K562 (cell line): ENCODE measurements around the gene HBEGF. TPM values are rescaled to one million over a fixed set of nuclear protein-coding genes. Genes with fewer than 3 reads are reported as not detected.

Experiments used
- ATF7 ChIP-seq: fragments of 450-650 bp; IDR thresholded peaks from 2 replicates; pipeline ENCODE4 v1.7.1; 2014; ENCODE audit warnings: mild to moderate bottlenecking, moderate library complexity
- CCAR2 ChIP-seq: fragments of 200-400 bp; formaldehyde crosslinking; IDR thresholded peaks from 2 replicates; pipeline ENCODE4 v1.6.1; 2017; ENCODE audit warnings: mild to moderate bottlenecking, low read depth, low read length
- ETV6 ChIP-seq, 3 experiments: fragments of 150-350 bp in 1 of 3; sonication (generic) in 1 of 3; formaldehyde crosslinking in 1 of 3; IDR thresholded peaks; 2 replicates each; pipeline versions ENCODE4 v1.6.1 to v1.8.0; 2014 to 2022; ENCODE audit warnings: borderline replicate concordance in 2 of 3, low read depth in 2 of 3, antibody characterized with exemption in 1 of 3, low read length in 1 of 3, mild to moderate bottlenecking in 1 of 3, missing genetic modification reagents in 1 of 3
- FOXP1 ChIP-seq: sonication (generic); formaldehyde crosslinking; IDR thresholded peaks from 2 replicates; pipeline ENCODE4 v1.8.0; 2022; ENCODE audit warnings: mild to moderate bottlenecking, missing genetic modification reagents
- HCFC1 ChIP-seq: IDR thresholded peaks from 2 replicates; pipeline ENCODE4 v1.6.1; 2012; ENCODE audit warnings: low read depth, low read length, improper control_type of control experiment
- MECOM ChIP-seq: fragments of 250-450 bp; sonication (Bioruptor Pico); IDR thresholded peaks from 2 replicates; pipeline ENCODE4 v1.8.0; 2022; ENCODE audit warnings: inconsistent platforms
- MEF2D ChIP-seq: conservative IDR thresholded peaks from 2 replicates; pipeline ENCODE4 v1.6.1; 2016; ENCODE audit warnings: low read depth, missing genetic modification characterization, missing compliant biosample characterization
- MYNN ChIP-seq, 2 experiments: sonication (generic); formaldehyde crosslinking in 1 of 2; IDR thresholded peaks; 2 replicates each; pipeline versions ENCODE4 v1.5.0 to v1.6.1; 2016 to 2020; ENCODE audit warnings: antibody characterized with exemption in 1 of 2, missing genetic modification reagents in 1 of 2
- NONO ChIP-seq, 2 experiments: fragments of 200-400 bp in 1 of 2; fragments of 450-650 bp in 1 of 2; formaldehyde crosslinking in 1 of 2; IDR thresholded peaks; 2 replicates each; pipeline ENCODE4 v1.6.1; 2017; ENCODE audit warnings: low read depth in 2 of 2, mild to moderate bottlenecking in 2 of 2, moderate library complexity in 2 of 2, low read length in 1 of 2
- RBM14 ChIP-seq: fragments of 200-400 bp; formaldehyde crosslinking; IDR thresholded peaks from 2 replicates; pipeline ENCODE4 v1.6.1; 2018; ENCODE audit warnings: low read depth, mild to moderate bottlenecking, low read length, moderate library complexity, borderline replicate concordance; ENCODE audit not compliant: insufficient read depth
- SMAD1 ChIP-seq: fragments of 150-350 bp; IDR thresholded peaks from 2 replicates; pipeline ENCODE4 v1.6.1; 2014; ENCODE audit warnings: low read length, low read depth; ENCODE audit not compliant: partially characterized antibody
- polyA plus RNA-seq, 8 experiments: library from polyadenylated mRNA; depleted of rRNA in 4 of 8; stranded (reverse) in 5 of 8; unstranded in 3 of 8; fragments of >200 nt; fragmentation: Nextera tagmentation in 2 of 8; fragmentation: Illumina TruSeq in 1 of 8; extraction: Ambion mirVana in 2 of 8; extraction: Trizol in 1 of 8; gene quantifications; 2 replicates each; pipeline versions ENCODE4 v1.2.1 to v1.2.3, GENCODE V29; 2011 to 2014; ENCODE audit warnings: inconsistent platforms in 1 of 8, missing spikeins in 1 of 8
- total RNA-seq, 7 experiments: library from RNA; depleted of rRNA in 6 of 7; stranded (reverse); fragments of >200 nt in 6 of 7; fragmentation: Illumina TruSeq in 2 of 7; extraction: Trizol in 2 of 7; gene quantifications; 2 replicates each; pipeline versions ENCODE4 v1.2.1 to v1.2.3, GENCODE V29; 2011 to 2021; ENCODE audit warnings: low replicate concordance in 1 of 7
- TF ChIP-seq, protein P1 (sequence below), 2 experiments: fragments of 450-650 bp; IDR thresholded peaks; 2 replicates each; pipeline ENCODE4 v1.6.1; 2016
- TF ChIP-seq, protein P2 (sequence below): sonication (generic); formaldehyde crosslinking; IDR thresholded peaks from 2 replicates; pipeline ENCODE4 v1.8.1; 2023; ENCODE audit warnings: mild to moderate bottlenecking, missing genetic modification reagents, moderate library complexity
- TF ChIP-seq, protein P3 (sequence below), 2 experiments: fragments of 450-650 bp; formaldehyde crosslinking in 1 of 2; IDR thresholded peaks; 2 replicates each; pipeline versions ENCODE4 v1.4.0 to v1.6.1; 2014 to 2020; ENCODE audit warnings: mild to moderate bottlenecking in 2 of 2, borderline replicate concordance in 1 of 2, low read depth in 1 of 2

The HBEGF gene
- total and polyA plus RNA-seq, 9 of the 15 experiments (the other 6 are each of a cell fraction or from before 2014, with no cell fraction given) = 0.11 to 1.1 (median 0.60) TPM

DNA sequence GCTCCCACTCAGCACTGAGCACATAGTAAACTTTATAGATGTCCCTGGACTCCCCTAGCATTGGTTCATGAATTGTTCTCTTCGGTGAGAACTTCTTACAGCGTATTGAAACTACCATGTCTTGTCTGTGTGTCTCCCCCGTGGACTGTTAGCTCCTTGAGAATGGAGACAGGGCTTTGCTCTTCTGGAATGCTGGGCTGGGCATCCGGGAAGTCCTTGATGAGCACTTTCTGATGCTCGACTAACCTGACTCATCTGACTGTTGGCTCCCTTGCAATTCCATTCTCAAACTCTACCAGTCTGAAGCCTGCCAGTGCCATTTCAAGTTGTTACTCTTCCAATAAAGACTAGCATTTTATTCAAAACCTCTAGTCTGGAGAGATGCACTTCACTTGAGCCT lies 28.5 kb downstream of the HBEGF start (continued):
- no peak for TF ChIP-seq ETV6 (IDR thresholded peaks at IDR 0.05; ENCODE audit: borderline replicate concordance in 1 of 2, low read depth in 2 of 2, low read length in 1 of 2)
- no peak for TF ChIP-seq ETV6 (CRISPR knock-in tag; IDR thresholded peaks at IDR 0.05; ENCODE audit: borderline replicate concordance)
- TF ChIP-seq, protein P1, sequence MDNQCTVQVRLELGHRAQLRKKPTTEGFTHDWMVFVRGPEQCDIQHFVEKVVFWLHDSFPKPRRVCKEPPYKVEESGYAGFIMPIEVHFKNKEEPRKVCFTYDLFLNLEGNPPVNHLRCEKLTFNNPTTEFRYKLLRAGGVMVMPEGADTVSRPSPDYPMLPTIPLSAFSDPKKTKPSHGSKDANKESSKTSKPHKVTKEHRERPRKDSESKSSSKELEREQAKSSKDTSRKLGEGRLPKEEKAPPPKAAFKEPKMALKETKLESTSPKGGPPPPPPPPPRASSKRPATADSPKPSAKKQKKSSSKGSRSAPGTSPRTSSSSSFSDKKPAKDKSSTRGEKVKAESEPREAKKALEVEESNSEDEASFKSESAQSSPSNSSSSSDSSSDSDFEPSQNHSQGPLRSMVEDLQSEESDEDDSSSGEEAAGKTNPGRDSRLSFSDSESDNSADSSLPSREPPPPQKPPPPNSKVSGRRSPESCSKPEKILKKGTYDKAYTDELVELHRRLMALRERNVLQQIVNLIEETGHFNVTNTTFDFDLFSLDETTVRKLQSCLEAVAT (IDR thresholded peaks at IDR 0.05) = no peak
- TF ChIP-seq NONO (IDR thresholded peaks at IDR 0.05; ENCODE audit: low read depth in 2 of 2, low read length in 1 of 2) = no peak
- TF ChIP-seq RBM14 = no peak
- no peak for TF ChIP-seq MYNN (IDR thresholded peaks at IDR 0.05)
- no peak for TF ChIP-seq MYNN (CRISPR knock-in tag; IDR thresholded peaks at IDR 0.05)
- TF ChIP-seq, protein P2, sequence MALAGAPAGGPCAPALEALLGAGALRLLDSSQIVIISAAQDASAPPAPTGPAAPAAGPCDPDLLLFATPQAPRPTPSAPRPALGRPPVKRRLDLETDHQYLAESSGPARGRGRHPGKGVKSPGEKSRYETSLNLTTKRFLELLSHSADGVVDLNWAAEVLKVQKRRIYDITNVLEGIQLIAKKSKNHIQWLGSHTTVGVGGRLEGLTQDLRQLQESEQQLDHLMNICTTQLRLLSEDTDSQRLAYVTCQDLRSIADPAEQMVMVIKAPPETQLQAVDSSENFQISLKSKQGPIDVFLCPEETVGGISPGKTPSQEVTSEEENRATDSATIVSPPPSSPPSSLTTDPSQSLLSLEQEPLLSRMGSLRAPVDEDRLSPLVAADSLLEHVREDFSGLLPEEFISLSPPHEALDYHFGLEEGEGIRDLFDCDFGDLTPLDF (CRISPR knock-in tag) = no peak
- TF ChIP-seq, protein P3, sequence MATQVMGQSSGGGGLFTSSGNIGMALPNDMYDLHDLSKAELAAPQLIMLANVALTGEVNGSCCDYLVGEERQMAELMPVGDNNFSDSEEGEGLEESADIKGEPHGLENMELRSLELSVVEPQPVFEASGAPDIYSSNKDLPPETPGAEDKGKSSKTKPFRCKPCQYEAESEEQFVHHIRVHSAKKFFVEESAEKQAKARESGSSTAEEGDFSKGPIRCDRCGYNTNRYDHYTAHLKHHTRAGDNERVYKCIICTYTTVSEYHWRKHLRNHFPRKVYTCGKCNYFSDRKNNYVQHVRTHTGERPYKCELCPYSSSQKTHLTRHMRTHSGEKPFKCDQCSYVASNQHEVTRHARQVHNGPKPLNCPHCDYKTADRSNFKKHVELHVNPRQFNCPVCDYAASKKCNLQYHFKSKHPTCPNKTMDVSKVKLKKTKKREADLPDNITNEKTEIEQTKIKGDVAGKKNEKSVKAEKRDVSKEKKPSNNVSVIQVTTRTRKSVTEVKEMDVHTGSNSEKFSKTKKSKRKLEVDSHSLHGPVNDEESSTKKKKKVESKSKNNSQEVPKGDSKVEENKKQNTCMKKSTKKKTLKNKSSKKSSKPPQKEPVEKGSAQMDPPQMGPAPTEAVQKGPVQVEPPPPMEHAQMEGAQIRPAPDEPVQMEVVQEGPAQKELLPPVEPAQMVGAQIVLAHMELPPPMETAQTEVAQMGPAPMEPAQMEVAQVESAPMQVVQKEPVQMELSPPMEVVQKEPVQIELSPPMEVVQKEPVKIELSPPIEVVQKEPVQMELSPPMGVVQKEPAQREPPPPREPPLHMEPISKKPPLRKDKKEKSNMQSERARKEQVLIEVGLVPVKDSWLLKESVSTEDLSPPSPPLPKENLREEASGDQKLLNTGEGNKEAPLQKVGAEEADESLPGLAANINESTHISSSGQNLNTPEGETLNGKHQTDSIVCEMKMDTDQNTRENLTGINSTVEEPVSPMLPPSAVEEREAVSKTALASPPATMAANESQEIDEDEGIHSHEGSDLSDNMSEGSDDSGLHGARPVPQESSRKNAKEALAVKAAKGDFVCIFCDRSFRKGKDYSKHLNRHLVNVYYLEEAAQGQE (IDR thresholded peaks at IDR 0.05; ENCODE audit: borderline replicate concordance) = no peak
- TF ChIP-seq, protein P3 (CRISPR knock-in tag; IDR thresholded peaks at IDR 0.05; ENCODE audit: low read depth) = no peak
- TF ChIP-seq CCAR2 = no peak
- no peak for TF ChIP-seq MECOM (CRISPR knock-in tag)
- no peak for TF ChIP-seq SMAD1
- no peak for TF ChIP-seq MEF2D (tag)
- no peak for TF ChIP-seq ATF7
- TF ChIP-seq HCFC1 = no peak
- TF ChIP-seq FOXP1 (CRISPR knock-in tag) = no peak
